Rectal smooth muscle tissue (tissue), 1 donor: ENCODE data around the gene CASTOR2.
A peak's percentile ranks its signal among the peaks of the same experiment; 100 is the strongest.

ENCODE experiments used
- H3K27ac ChIP-seq: one replicate; pipeline ENCODE4 v1.7.0; 2013; ENCODE audit warnings: low read depth, low read length, inconsistent platforms
- H3K27me3 ChIP-seq: one replicate; pipeline ENCODE4 v1.7.0; 2013; ENCODE audit warnings: low read length; ENCODE audit not compliant: control insufficient read depth, insufficient read depth
- H3K36me3 ChIP-seq: one replicate; pipeline ENCODE4 v1.7.0; 2013; ENCODE audit warnings: low read length; ENCODE audit not compliant: control insufficient read depth, insufficient read depth
- H3K4me1 ChIP-seq: one replicate; pipeline ENCODE4 v1.7.0; 2013; ENCODE audit warnings: low read length; ENCODE audit not compliant: control insufficient read depth, insufficient read depth
- H3K4me3 ChIP-seq: one replicate; pipeline ENCODE4 v1.7.0; 2013; ENCODE audit warnings: low read length
- H3K9ac ChIP-seq: one replicate; pipeline ENCODE4 v1.7.0; 2013; ENCODE audit warnings: low read length

CASTOR2 gene

DNA sequence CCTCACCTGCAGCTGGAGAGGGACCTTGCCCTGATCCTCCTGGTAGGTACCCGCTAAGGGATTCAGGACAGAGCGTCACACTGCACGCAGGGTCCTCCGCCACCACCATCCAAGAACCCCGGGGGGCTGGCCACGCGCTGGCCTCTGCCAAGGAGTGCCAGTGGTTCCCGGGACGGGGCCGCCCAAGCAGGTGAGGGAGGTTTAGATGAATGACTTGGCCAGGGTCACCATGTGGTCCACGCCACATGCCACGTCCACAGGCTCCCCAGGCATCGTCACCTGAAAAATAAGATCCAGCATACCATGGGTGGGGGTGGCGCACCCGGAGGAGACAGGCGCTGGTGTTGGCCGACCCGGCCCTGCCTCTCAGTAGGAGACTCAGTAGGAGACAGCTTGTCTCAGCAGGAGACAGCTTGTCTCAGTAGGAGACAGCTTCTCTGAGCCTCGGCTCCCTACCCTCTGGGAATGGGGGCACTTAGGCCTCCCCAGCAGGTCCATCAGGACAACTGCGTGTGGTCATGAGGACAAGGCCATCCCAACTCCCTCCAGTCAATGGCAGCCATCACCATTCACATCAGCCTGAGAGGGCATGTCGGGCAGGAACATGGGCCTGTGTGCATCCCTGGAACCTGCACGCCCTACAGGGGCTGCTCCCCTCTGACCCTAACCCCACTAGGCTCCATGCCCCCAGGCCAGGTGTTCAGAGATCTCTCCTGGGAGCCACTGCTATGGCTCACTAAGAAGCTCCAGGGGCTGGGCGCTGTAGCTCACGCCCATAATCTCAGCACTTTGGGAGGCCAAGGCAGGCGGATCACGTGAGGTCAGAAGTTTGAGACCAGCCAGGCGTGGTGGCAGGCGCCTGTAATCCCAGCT lies 78.6 kb downstream of the CASTOR2 start:
- Histone ChIP-seq H3K27ac (no peak overlapping the region), H3K36me3 (peaks cover 8% of the 10 kb centered on the region), H3K9ac (no peak overlapping the region), H3K4me3 (no peak overlapping the region), H3K27me3 (no peaks in the 10 kb centered on the region), H3K4me1 (peaks cover 3% of the 10 kb centered on the region)

DNA sequence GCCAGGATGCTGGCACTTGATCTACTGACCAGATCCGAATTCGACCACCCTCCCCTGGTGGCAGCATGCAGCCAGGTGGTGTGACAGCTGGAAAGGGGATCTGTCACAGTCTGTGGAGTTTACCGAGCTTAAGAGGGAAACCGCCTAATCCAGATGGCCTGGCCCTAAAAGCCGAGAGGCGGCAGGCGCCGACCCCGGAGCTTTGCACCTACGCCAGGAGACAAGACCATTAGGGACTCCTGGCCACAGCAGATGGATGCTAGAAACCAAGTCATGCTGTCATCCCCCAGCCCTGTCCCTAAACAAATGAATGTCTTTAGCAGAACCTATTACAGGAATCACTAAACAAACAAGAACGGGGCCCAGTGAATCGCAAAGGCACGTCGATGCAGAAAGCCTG lies 81.4 kb downstream of the CASTOR2 start:
- Histone ChIP-seq H3K36me3 (peaks cover 12% of the 10 kb centered on the region), H3K4me1 (peaks cover 3% of the 10 kb centered on the region), H3K27me3 (no peaks in the 10 kb centered on the region), H3K4me3 (no peak overlapping the region), H3K9ac (no peak overlapping the region), H3K27ac (peak overlapping the region; percentile 30)

DNA sequence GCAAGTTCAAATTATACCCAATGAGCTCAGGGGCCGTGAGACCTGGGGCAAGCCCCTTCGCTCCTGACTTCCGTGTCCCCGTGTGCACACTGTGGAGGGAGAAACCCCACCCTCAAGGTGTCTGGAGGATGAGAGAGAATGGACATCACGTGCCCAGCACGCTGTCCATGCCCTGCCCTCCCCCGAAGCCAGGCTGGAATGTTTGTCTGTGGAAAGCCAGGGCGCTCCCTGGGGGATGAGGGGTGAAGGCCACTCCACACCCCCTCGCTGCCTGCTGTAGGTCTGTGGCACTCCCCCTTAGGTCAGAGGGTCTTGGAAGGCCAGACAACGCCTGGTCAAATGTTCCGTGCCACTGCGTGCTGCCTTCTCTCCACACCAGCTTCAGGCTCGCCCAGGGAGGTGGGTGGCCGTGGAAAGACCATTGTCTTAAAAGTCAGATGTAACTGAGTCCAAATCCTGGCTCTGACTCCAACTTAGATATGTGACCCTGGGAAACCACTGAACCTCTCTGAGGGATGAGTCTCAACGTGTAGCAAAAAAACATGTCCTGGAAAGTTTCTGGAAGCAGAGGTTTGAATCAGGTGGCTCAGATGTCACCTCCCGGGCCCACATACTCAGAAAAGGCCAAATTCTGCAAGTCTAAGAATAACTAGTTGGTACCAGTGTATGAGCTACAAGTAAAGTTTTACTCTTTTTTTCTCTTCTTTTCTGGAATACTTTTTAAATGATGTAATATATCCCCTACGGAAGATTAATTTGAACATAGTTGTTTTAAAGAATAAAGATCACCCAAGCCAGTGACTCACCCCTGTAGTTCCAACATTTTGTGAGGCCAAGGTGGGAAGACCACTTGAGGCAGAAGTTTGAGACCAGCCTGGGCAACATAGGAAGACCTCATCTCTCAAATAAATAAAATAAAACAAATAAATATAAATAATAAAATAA lies 84.2 kb downstream of the CASTOR2 start:
- Histone ChIP-seq H3K36me3 (peaks cover 19% of the 10 kb centered on the region), H3K4me3 (no peak overlapping the region)

DNA sequence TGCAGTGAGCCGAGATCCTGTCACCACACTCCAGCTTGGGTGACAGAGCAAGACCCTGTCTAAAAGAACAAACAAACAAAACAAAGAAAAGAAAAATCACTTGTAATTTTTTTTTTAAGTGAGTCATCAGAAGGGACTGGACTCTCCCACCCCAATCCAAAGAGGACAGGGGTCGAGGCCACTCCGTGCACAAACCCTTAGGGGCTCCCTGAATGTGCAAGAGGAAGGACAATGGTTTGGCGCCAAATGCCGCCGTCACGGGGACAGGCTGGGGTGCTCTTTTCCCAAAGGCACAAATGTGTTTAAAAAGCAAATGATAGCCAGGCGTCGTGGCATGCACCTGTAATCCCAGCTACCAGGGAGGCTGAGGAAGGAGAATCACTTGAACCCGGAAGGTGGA lies 85.3 kb downstream of the CASTOR2 start:
- no peak overlapping the region for H3K27ac ChIP-seq
- H3K4me3 ChIP-seq: no peak overlapping the region
- peaks cover 19% of the 10 kb centered on the region for H3K36me3 ChIP-seq
- no peaks in the 10 kb centered on the region for H3K27me3 ChIP-seq
- no peak overlapping the region for H3K9ac ChIP-seq
- H3K4me1 ChIP-seq: peaks cover 5% of the 10 kb centered on the region

More for the DNA sequence above, 84.2 kb downstream of the CASTOR2 start:
- no peak overlapping the region for H3K9ac ChIP-seq
- H3K4me1 ChIP-seq: peaks cover 3% of the 10 kb centered on the region
- no peaks in the 10 kb centered on the region for H3K27me3 ChIP-seq
- H3K27ac ChIP-seq: no peak overlapping the region

DNA sequence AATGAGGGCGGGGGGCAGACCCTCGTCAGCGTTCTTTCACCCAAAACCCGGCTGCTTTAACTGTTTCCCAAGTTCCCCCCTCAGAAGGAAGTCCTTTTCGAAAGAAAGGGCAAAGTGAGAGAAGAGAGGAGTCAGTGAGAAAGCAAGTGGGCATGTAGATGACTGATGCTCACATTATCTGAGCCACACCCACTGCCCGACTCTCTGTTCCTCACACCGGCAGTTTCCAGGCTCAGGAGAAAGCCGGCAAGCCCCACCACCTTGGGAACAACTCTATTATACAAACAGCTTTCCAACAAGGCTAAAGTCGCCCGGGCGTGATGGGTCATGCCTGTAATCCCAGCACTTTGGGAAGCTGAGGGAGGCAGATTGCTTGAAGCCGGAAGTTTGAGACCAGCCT lies 86.0 kb downstream of the CASTOR2 start:
- H3K36me3 ChIP-seq: peaks cover 23% of the 10 kb centered on the region
- no peak overlapping the region for H3K9ac ChIP-seq
- no peaks in the 10 kb centered on the region for H3K27me3 ChIP-seq
- H3K4me1 ChIP-seq: peaks cover 11% of the 10 kb centered on the region
- no peak overlapping the region for H3K4me3 ChIP-seq
- H3K27ac ChIP-seq: no peak overlapping the region

DNA sequence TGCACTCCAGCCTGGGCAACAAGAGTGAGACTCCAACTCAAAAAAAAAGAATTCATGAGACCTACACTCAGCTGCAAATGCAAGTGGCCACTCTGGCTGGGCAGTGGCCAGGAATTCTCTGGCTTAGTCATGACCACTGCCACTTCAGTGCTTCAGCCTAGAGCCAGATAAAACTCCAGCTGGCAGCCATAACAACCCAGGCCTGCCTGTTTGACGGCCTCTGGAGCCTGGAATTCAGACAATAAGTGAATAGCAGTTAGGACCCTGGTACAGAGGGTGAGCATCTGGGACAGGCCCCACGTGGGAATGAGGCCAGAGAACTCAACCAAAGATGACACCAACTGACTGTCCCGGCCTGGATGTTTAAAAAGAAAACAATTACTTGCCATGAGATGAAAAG lies 90.2 kb downstream of the CASTOR2 start:
- H3K36me3 ChIP-seq: peaks cover 38% of the 10 kb centered on the region
- peak overlapping the region; percentile 82 for H3K27ac ChIP-seq
- no peaks in the 10 kb centered on the region for H3K27me3 ChIP-seq
- no peak overlapping the region for H3K4me3 ChIP-seq
- no peak overlapping the region for H3K9ac ChIP-seq
- H3K4me1 ChIP-seq: peaks cover 23% of the 10 kb centered on the region

DNA sequence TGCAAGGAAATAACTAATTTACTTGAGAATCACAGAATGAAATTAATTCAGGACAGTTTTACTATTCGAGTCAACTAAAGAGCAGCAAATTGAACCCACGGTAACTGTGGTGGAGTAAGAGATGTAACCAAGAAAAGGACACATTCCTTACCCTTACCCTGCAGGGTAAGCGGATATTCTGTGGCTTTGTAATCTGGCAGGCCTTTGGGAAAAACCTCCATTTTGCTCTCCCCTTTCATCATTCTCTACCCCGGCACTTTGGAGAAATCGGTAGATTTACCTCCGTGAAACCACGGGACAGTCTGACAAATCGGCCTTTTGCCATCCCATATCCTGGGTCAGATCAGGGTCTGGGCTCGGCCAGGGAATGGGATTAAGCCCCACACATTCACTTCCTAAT lies 90.7 kb downstream of the CASTOR2 start:
- Histone ChIP-seq H3K4me3 (no peak overlapping the region), H3K36me3 (peaks cover 40% of the 10 kb centered on the region), H3K27me3 (no peaks in the 10 kb centered on the region), H3K4me1 (peaks cover 23% of the 10 kb centered on the region), H3K27ac (peak overlapping the region; percentile 82), H3K9ac (no peak overlapping the region)

DNA sequence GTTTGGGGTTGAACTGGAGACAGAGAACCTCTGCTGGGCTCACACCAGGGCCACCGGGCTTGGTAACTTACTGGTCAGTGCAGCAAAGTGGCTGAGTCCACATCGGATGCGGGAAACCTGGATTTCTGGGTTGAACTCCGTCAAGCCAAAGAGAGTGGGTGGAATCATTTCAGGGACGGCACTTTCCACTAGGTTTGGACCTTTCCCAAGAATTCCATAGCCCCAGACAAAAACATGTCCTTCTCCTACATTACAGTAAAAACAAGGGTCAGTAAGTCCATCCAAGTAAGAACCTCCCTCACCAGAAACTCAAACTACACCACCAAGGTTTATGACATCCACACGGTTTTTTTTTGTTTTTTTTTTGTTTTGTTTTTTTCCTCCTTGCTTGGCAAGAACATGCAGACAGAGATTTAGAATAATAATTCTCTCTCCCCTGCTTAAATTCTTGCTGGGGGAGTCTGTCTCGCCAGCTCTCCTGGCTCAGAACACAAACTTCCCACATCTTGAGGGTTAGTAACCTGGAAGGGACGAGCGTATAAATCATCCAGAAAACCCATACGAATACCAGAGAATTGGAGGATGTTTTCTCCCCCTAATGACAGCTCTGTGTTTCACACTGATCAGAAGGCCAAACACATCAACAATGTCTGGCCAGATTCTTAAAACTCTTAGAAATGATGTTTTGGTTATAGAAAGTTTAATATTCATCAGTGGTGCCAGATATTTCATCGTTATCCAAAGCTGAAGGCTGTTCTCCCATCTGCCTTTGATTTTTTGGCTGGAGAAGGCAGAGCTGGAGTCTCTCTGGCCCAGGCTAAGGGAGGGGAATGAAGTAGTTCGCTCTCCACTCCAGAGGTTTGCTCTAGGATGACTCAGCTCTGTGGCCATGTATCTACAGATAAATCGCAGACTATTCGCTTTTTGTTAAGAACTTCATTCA lies 91.6 kb downstream of the CASTOR2 start:
- peaks cover 23% of the 10 kb centered on the region for H3K4me1 ChIP-seq
- H3K27me3 ChIP-seq: no peaks in the 10 kb centered on the region
- peaks cover 41% of the 10 kb centered on the region for H3K36me3 ChIP-seq
- H3K27ac ChIP-seq: peak overlapping the region; percentile 82
- peak overlapping the region; percentile 32 for H3K4me3 ChIP-seq
- no peak overlapping the region for H3K9ac ChIP-seq

DNA sequence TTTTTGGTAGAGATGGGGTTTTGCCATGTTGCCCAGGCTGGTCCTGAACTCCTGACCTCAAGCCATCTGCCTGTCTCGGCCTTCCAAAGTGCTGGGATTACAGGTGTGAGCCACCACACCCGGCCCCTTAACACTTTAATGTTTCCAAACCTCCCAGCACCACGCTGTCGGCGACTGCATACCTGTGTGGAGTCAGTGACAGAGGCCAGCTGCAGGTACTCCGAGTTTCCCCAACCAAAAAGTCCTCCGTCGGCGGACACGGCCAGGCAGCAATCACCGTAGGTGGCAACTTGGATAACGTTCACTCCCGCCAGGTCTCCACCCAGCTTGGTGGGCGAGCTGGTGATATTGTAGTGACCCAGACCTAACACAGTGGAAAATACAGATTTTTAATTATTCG lies 93.9 kb downstream of the CASTOR2 start:
- Histone ChIP-seq H3K4me1 (peaks cover 23% of the 10 kb centered on the region), H3K27me3 (no peaks in the 10 kb centered on the region), H3K9ac (no peak overlapping the region), H3K4me3 (no peak overlapping the region), H3K36me3 (peaks cover 39% of the 10 kb centered on the region), H3K27ac (no peak overlapping the region)

DNA sequence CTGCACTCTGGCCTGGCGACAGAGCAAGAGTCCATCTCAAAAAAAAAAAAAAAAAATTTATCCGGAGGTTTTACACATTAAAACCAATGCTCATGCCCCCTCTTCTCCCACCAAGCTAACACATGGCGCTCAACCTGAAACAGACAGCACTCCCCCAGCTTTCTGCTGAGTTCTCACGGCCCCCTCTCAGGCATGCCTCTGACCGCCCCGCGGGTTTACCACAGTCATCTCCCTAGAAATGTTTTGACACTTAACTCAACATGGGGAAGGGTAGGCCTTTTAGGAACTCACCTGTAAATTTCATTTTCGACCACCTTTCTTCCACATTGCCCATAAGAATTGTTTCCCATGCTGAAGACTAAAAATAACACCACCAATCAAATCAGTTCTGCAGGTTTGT lies 99.8 kb downstream of the CASTOR2 start:
- H3K27ac ChIP-seq: no peak overlapping the region
- no peak overlapping the region for H3K9ac ChIP-seq
- H3K36me3 ChIP-seq: peaks cover 29% of the 10 kb centered on the region
- no peaks in the 10 kb centered on the region for H3K4me1 ChIP-seq
- H3K4me3 ChIP-seq: no peak overlapping the region
- no peaks in the 10 kb centered on the region for H3K27me3 ChIP-seq

DNA sequence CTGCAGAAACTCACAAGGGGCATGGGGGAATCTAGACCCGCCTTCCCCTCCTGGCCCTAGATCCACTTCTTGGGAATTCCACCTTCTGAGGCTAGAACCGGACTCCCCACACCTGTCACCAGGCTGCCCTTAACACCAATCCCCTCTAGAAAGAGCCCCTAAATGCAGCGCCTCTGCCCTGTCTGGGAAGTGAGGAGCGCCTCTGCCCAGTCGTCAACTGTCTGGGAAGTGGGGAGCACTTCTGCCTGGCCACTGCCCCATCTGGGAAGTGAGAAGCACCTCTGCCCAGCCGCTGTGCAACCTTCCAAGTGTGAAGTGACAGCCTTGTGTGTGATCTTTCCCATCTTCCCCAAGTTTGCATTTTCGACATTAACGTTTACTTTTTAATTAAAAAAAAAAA lies 100.3 kb downstream of the CASTOR2 start:
- Histone ChIP-seq H3K36me3 (peaks cover 30% of the 10 kb centered on the region), H3K4me1 (no peaks in the 10 kb centered on the region)

DNA sequence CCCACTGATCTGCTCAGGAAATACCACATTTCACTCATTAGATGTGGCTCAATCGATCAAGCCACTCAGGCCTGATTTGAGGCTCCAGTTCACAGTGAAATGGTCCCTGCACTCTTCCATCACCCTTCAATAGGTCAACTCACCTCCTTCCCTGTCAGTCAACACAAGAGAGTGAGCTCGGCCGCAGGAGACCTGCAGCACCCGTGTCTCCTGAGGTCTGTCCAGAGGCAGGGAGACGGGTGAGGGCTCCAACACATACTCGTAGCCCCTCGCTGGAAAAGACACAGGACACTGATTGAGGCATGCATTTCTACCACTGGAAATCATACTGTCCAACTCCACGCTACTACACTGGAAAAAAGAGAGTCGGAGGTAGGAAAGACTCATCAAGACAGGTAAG lies 102.0 kb downstream of the CASTOR2 start:
- H3K27me3 ChIP-seq: no peaks in the 10 kb centered on the region
- no peak overlapping the region for H3K9ac ChIP-seq
- H3K4me1 ChIP-seq: no peaks in the 10 kb centered on the region
- H3K4me3 ChIP-seq: no peak overlapping the region
- H3K27ac ChIP-seq: no peak overlapping the region
- H3K36me3 ChIP-seq: peaks cover 21% of the 10 kb centered on the region

More for the DNA sequence above, 100.3 kb downstream of the CASTOR2 start:
- H3K27me3 ChIP-seq: no peaks in the 10 kb centered on the region
- no peak overlapping the region for H3K27ac ChIP-seq
- no peak overlapping the region for H3K9ac ChIP-seq
- no peak overlapping the region for H3K4me3 ChIP-seq
